Raji (cell line): ENCODE results near the gene RNF217.

Experiments used
- POLR2A ChIP-seq: IDR thresholded peaks from 2 replicates; pipeline ENCODE4 v1.6.1; 2011; ENCODE audit warnings: low read depth, low read length, control low read depth; ENCODE audit not compliant: insufficient read depth

RNF217 gene

GRCh38 chr6:125015152-125015551 is 52.9 kb downstream of the RNF217 start:
- TF ChIP-seq POLR2A = no peak

- no peak for TF ChIP-seq POLR2A
Measured at GRCh38 chr6:125018136-125018535, 55.9 kb downstream of the RNF217 start.

- no peak for TF ChIP-seq POLR2A
Measured at GRCh38 chr6:125019281-125019680, 57.0 kb downstream of the RNF217 start.

GRCh38 chr6:125019918-125020317 is 57.7 kb downstream of the RNF217 start:
- TF ChIP-seq POLR2A = no peak

- no peak for TF ChIP-seq POLR2A
Measured at GRCh38 chr6:125020385-125020784, 58.1 kb downstream of the RNF217 start.

GRCh38 chr6:125022391-125022989 is 60.3 kb downstream of the RNF217 start:
- TF ChIP-seq POLR2A = no peak

GRCh38 chr6:125025164-125025854 is 63.1 kb downstream of the RNF217 start:
- no peak for TF ChIP-seq POLR2A

GRCh38 chr6:125027287-125027686 is 65.0 kb downstream of the RNF217 start:
- TF ChIP-seq POLR2A = no peak

- TF ChIP-seq POLR2A = no peak
Measured at GRCh38 chr6:125030969-125031368, 68.7 kb downstream of the RNF217 start.

- TF ChIP-seq POLR2A = no peak
Measured at GRCh38 chr6:125031385-125031784, 69.1 kb downstream of the RNF217 start.

GRCh38 chr6:125037827-125038226 is 75.6 kb downstream of the RNF217 start:
- no peak for TF ChIP-seq POLR2A

- no peak for TF ChIP-seq POLR2A
Measured at GRCh38 chr6:125038925-125039324, 76.7 kb downstream of the RNF217 start.

GRCh38 chr6:125041740-125042459 is 79.7 kb downstream of the RNF217 start:
- TF ChIP-seq POLR2A = no peak

GRCh38 chr6:125044066-125044465 is 81.8 kb downstream of the RNF217 start:
- no peak for TF ChIP-seq POLR2A

- no peak for TF ChIP-seq POLR2A
Measured at GRCh38 chr6:125044667-125045066, 82.4 kb downstream of the RNF217 start.
